Trophoblast cell (in vitro differentiated cells and primary cell): Measurements from ENCODE around the gene SLC12A8.

Source experiments
- DNase-seq, 2 donors: peaks; one replicate each; pipeline ENCODE4 v3.0.0-alpha.2; 2016
- H2AFZ ChIP-seq: 2 replicates; pipeline ENCODE4 v1.6.1; 2013; ENCODE audit warnings: low read length, moderate library complexity, mild to moderate bottlenecking; ENCODE audit not compliant: insufficient read depth, poor library complexity
- H2AK5ac ChIP-seq: 2 replicates; pipeline ENCODE4 v1.6.1; 2013; ENCODE audit warnings: mild to moderate bottlenecking, low read length
- H2BK120ac ChIP-seq: 2 replicates; pipeline ENCODE4 v1.6.1; 2013; ENCODE audit warnings: low read length, mild to moderate bottlenecking, moderate library complexity; ENCODE audit not compliant: insufficient read depth, poor library complexity
- H2BK12ac ChIP-seq: 2 replicates; pipeline ENCODE4 v1.6.1; 2013; ENCODE audit warnings: mild to moderate bottlenecking, low read length, moderate library complexity
- H2BK5ac ChIP-seq: 2 replicates; pipeline ENCODE4 v1.6.1; 2013; ENCODE audit warnings: low read length, low read depth, moderate library complexity, mild to moderate bottlenecking; ENCODE audit not compliant: poor library complexity
- H3K14ac ChIP-seq: 2 replicates; pipeline ENCODE4 v1.6.1; 2013; ENCODE audit warnings: mild to moderate bottlenecking, low read length
- H3K18ac ChIP-seq: 2 replicates; pipeline ENCODE4 v1.6.1; 2013; ENCODE audit warnings: mild to moderate bottlenecking, low read length
- H3K23ac ChIP-seq: 2 replicates; pipeline ENCODE4 v1.6.1; 2013; ENCODE audit warnings: low read length
- H3K27ac ChIP-seq: 2 replicates; pipeline ENCODE4 v1.5.1; 2013; ENCODE audit warnings: low read depth, mild to moderate bottlenecking, inconsistent platforms, low read length, moderate library complexity
- H3K27me3 ChIP-seq: 2 replicates; pipeline ENCODE4 v1.6.1; 2013; ENCODE audit warnings: inconsistent platforms, mild to moderate bottlenecking, low read length, moderate library complexity; ENCODE audit not compliant: insufficient read depth
- H3K36me3 ChIP-seq, 2 experiments: 1 replicate in 1 of 2; 2 replicates in 1 of 2; pipeline ENCODE4 v1.6.1; 2013; ENCODE audit warnings: low read length in 2 of 2, mild to moderate bottlenecking in 2 of 2, moderate library complexity in 1 of 2; ENCODE audit not compliant: insufficient read depth in 2 of 2, control insufficient read depth in 1 of 2
- H3K4ac ChIP-seq: 2 replicates; pipeline ENCODE4 v1.6.1; 2013; ENCODE audit warnings: low read depth, mild to moderate bottlenecking, low read length, moderate library complexity
- H3K4me1 ChIP-seq, 2 experiments: 1 replicate in 1 of 2; 2 replicates in 1 of 2; pipeline ENCODE4 v1.6.1; 2013; ENCODE audit warnings: low read length in 2 of 2, mild to moderate bottlenecking in 2 of 2, moderate library complexity in 1 of 2; ENCODE audit not compliant: insufficient read depth in 2 of 2, control insufficient read depth in 1 of 2
- H3K4me2 ChIP-seq: 2 replicates; pipeline ENCODE4 v1.6.1; 2013; ENCODE audit warnings: inconsistent platforms, mild to moderate bottlenecking, low read length, moderate library complexity
- H3K4me3 ChIP-seq: 2 replicates; pipeline ENCODE4 v1.5.1; 2013; ENCODE audit warnings: mild to moderate bottlenecking, low read depth, low read length, inconsistent platforms
- H3K79me1 ChIP-seq: one replicate; pipeline ENCODE4 v1.6.1; 2013; ENCODE audit warnings: low read length
- H3K79me2 ChIP-seq: 2 replicates; pipeline ENCODE4 v1.6.1; 2013; ENCODE audit warnings: low read length, mild to moderate bottlenecking; ENCODE audit not compliant: control insufficient read depth, insufficient read depth, poor library complexity
- H3K9ac ChIP-seq: 2 replicates; pipeline ENCODE4 v1.6.1; 2013; ENCODE audit warnings: mild to moderate bottlenecking, low read length
- H3K9me3 ChIP-seq: 2 replicates; pipeline ENCODE4 v1.6.1; 2013; ENCODE audit warnings: low read depth, mild to moderate bottlenecking, control low read depth, inconsistent platforms, low read length; ENCODE audit not compliant: insufficient read depth
- H4K12ac ChIP-seq: 2 replicates; pipeline ENCODE4 v1.6.1; 2013; ENCODE audit warnings: low read depth, mild to moderate bottlenecking, low read length, moderate library complexity
- H4K8ac ChIP-seq: 2 replicates; pipeline ENCODE4 v1.6.1; 2013; ENCODE audit warnings: low read depth, mild to moderate bottlenecking, low read length, moderate library complexity
- H4K91ac ChIP-seq: one replicate; pipeline ENCODE4 v1.6.1; 2013; ENCODE audit warnings: low read depth, mild to moderate bottlenecking, low read length, moderate library complexity
- whole genome bisulfite sequencing: extraction: QIAGEN DNeasy Blood & Tissue Kit; methylation state at CpG from one replicate; pipeline ENCODE4 v1.1.7; 2013; ENCODE audit warnings: missing lambda C conversion rate; ENCODE audit not compliant: insufficient read length, insufficient coverage; ENCODE audit errors: extremely low coverage; 5-methylcytosine and 5-hydroxymethylcytosine counted together

Gene SLC12A8

GRCh38 chr3:125112981-125113380 is 99.6 kb downstream of the SLC12A8 start:
- Histone ChIP-seq H4K12ac (no peak overlapping the region), H2AFZ (no peak overlapping the region), H3K4ac (no peak overlapping the region), H3K9ac (no peak overlapping the region), H3K79me1 (no peaks in the 10 kb centered on the region), H3K4me2 (no peak overlapping the region), H4K91ac (no peak overlapping the region), H3K4me3 (no peak overlapping the region), H3K27me3 (no peaks in the 10 kb centered on the region), H2BK5ac (no peak overlapping the region), H3K79me2 (no peaks in the 10 kb centered on the region), H3K23ac (no peak overlapping the region), H3K14ac (no peak overlapping the region), H3K9me3 (no peaks in the 10 kb centered on the region), H2AK5ac (no peak overlapping the region), H2BK120ac (no peak overlapping the region), H3K36me3 (no peaks in the 10 kb centered on the region), H3K18ac (no peak overlapping the region), H4K8ac (no peak overlapping the region), H3K4me1 (peaks cover 14 to 19% of the 10 kb centered on the region in 2 experiments), H2BK12ac (no peak overlapping the region), H3K27ac (no peak overlapping the region)
- DNase-seq, result no peak
- no CpG with 5 or more reads among the region's 1 CpG for WGBS

GRCh38 chr3:125110876-125111480 is 101.6 kb downstream of the SLC12A8 start:
- Histone ChIP-seq H3K9me3 (no peaks in the 10 kb centered on the region), H3K4me2 (no peak overlapping the region), H2AFZ (no peak overlapping the region), H3K4me3 (no peak overlapping the region), H3K14ac (no peak overlapping the region), H2BK5ac (no peak overlapping the region), H3K27ac (no peak overlapping the region), H3K79me1 (no peaks in the 10 kb centered on the region), H3K9ac (no peak overlapping the region), H2BK120ac (no peak overlapping the region), H3K23ac (no peak overlapping the region), H4K91ac (no peak overlapping the region), H3K4me1 (peaks cover 8 to 10% of the 10 kb centered on the region in 2 experiments), H4K8ac (no peak overlapping the region), H3K18ac (no peak overlapping the region), H3K27me3 (no peaks in the 10 kb centered on the region), H3K36me3 (no peaks in the 10 kb centered on the region), H4K12ac (no peak overlapping the region), H3K4ac (no peak overlapping the region), H2AK5ac (no peak overlapping the region), H3K79me2 (no peaks in the 10 kb centered on the region), H2BK12ac (no peak overlapping the region)
- DNase-seq, result no peak
- WGBS, result no CpG with 5 or more reads among the region's 3 CpGs

GRCh38 chr3:125110016-125110875 is 102.3 kb downstream of the SLC12A8 start:
- Histone ChIP-seq H3K23ac (no peak overlapping the region), H4K8ac (no peak overlapping the region), H3K79me2 (no peaks in the 10 kb centered on the region), H4K12ac (no peak overlapping the region), H4K91ac (no peak overlapping the region), H3K4me2 (no peak overlapping the region), H2BK120ac (no peak overlapping the region), H2AFZ (no peak overlapping the region), H2BK12ac (no peak overlapping the region), H3K14ac (no peak overlapping the region), H3K4ac (no peak overlapping the region), H3K9ac (no peak overlapping the region), H3K18ac (no peak overlapping the region), H3K79me1 (no peaks in the 10 kb centered on the region), H3K27me3 (no peaks in the 10 kb centered on the region), H3K9me3 (no peaks in the 10 kb centered on the region), H2BK5ac (no peak overlapping the region), H3K27ac (no peak overlapping the region), H3K4me1 (peaks cover 3 to 8% of the 10 kb centered on the region in 2 experiments), H3K4me3 (no peak overlapping the region), H3K36me3 (no peaks in the 10 kb centered on the region), H2AK5ac (no peak overlapping the region)
- no CpG with 5 or more reads among the region's 10 CpGs for WGBS
- DNase-seq, result no peak

GRCh38 chr3:125109536-125109925 is 103.0 kb downstream of the SLC12A8 start:
- H2AFZ ChIP-seq, result no peak overlapping the region

More at GRCh38 chr3:125109536-125109925, 103.0 kb downstream of the SLC12A8 start:
- peaks cover 3 to 8% of the 10 kb centered on the region in 2 experiments for H3K4me1 ChIP-seq
- H3K4ac ChIP-seq, result no peak overlapping the region
- H3K14ac ChIP-seq, result no peak overlapping the region
- no peaks in the 10 kb centered on the region for H3K27me3 ChIP-seq
- no peak for DNase-seq
- no peak overlapping the region for H4K8ac ChIP-seq
- no peak overlapping the region for H2BK120ac ChIP-seq
- H4K91ac ChIP-seq, result no peak overlapping the region
- H3K79me1 ChIP-seq, result no peaks in the 10 kb centered on the region
- H3K36me3 ChIP-seq, result no peaks in the 10 kb centered on the region
- no peak overlapping the region for H3K4me2 ChIP-seq
- H3K18ac ChIP-seq, result no peak overlapping the region
- H3K4me3 ChIP-seq, result no peak overlapping the region
- no peak overlapping the region for H3K9ac ChIP-seq
- H3K9me3 ChIP-seq, result no peaks in the 10 kb centered on the region
- H4K12ac ChIP-seq, result no peak overlapping the region
- H3K79me2 ChIP-seq, result no peaks in the 10 kb centered on the region
- no peak overlapping the region for H2BK5ac ChIP-seq
- WGBS, result no CpG with 5 or more reads among the region's 4 CpGs
- H3K23ac ChIP-seq, result no peak overlapping the region
- H2AK5ac ChIP-seq, result no peak overlapping the region
- no peak overlapping the region for H2BK12ac ChIP-seq
- no peak overlapping the region for H3K27ac ChIP-seq
